GM18909 (cell line): Measurements from ENCODE around the gene FGD5.
A peak's percentile ranks its signal among the peaks of the same experiment; 100 is the strongest.

Experiments
- ATAC-seq: cut with Tn5 transposase; IDR thresholded peaks from one replicate; pipeline ENCODE4 v1.9.1; 2021; ENCODE audit warnings: mild to moderate bottlenecking; ENCODE audit not compliant: unreplicated experiment, poor library complexity

The FGD5 gene

DNA sequence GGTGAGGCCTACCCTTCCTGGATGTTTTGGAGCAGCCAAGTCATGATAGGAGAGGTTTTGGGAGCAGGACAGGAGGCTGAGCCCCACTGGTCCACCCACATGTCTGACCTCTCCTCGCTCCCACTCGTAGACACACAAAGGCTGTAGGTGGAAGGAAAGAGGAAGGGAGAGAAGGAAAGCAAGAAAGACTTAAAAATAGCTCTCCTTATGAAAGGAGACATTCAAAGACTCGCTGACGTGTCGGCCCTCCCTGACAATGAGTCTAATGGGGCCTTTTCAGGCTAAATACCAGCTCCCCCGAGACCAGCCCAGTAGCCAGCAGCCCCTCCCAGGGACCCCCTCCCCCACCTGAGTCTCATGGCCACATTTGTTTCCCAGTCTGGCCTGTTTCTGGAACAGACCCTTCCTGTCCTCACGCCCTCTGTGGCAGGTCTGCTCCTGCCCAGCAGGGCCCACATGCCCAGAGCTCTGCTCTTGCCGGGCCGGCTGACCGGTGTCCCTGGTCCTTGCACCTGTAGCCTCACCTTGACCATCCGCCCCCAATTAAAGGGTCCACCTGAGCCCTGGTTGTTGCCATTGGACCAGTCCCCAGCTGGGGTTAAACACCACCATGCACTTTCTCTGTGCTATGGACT, 49.3 kb downstream of the FGD5 start:
- no peak for ATAC-seq

DNA sequence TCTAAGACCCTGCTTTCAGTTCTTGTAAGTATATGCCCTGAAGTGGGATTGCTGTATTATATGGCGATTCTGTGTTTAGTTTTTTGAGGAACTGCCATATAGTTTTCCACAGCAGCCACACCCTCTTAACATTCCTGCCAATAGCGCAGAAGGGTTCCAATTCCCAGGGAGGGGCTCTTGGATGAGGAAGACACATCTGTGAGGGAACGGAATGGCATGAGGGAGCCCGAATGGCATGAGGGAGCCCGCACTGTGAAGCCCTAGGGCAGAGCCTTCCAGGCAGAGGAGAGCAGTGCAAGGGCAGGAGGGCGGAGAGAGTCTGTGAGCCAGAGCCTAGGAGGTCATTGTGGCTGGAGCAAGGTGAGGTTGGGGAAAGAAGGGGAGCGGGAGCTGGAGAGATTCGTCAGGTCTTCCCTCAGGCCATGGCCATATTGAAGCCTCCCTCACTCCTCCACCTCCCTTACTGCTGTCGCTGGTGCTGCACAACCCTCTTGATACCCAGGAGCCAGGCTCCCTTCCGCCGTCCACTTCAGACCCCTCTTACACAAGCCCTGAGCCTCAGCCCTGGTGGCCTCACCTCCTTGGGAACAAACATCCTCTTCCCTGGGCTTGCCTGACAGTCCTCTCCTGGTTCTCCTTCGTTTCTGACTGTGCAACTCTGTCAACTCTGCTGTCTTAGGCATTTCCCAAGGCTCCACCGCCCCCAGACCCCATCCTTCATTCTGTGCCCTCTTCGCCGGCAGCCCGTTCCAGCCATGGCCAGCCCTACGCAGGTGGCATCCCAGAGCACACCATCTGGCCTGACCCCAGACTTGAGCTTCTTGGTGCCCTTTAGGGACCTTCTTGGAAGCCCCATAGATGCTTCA, 51.4 kb downstream of the FGD5 start:
- ATAC-seq = no peak

DNA sequence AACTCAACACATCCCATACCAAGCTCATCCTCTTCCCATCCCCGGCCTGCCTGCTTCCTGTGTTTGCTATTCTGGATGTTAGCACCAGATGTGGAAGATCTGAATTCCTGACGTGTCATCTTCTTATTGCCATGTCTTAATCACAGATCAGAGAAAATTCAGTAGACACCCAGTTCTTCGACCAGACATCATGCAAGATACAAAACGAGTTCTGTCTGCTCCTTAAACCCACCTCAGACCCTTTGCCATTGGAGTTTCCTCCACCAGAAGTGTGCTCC, 52.0 kb downstream of the FGD5 start:
- ATAC-seq = no peak

DNA sequence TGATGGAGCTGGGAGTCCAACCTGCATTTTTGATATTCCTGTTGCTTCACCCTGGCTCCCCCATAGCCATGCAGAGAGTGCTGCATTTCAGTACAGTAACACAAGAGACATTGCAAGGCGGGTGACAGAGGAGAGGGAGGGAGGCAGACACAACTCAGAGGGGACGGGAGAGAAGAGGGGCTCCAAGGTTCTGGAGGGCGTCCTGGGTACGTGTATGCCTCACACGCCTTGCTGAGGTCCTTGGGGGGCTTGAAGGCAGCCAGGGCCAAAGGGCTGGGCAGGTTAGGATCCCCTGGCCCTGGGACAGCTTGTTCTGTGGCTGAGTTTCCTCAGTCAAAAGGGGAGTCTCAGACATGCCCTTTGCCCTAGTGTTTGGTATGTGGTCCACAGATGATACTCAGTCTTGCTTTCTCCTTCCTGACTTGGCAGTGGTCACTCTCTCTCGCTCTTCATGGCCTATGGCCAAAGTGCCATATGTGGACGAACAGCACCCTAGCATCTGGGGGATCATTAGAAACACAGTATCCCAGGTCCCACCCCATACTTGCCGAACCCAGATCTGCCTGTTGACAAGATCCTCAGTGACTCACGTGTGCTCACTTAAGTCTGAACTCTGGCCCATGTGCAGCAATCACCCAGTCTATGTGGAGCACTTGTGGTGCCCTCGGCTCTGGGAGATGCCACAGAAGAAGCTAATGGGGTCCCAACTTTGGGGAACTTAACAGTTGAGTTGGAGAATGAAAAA, 52.9 kb downstream of the FGD5 start:
- ATAC-seq = no peak

DNA sequence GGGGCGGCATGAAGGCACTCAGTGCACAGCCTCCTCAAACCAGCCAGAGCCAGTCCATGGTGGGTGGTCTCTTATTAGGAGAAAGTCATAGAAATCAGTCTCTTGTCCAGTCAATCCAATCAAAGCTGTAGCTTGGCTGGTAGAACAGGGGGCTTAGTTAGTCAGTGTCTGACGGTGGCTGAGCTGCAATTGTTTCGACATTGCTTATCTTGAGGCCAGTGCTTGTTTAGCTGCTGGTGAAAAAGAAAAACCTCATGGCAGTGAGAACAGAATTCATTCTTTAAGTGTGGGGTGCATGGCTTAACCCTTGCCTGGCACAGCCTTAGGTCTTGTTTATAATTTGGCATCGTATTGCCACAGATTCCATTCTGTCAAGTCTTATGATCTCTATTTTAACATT, 53.9 kb downstream of the FGD5 start:
- no peak for ATAC-seq

GRCh38 chr3:14874784-14875183, 56.0 kb downstream of the FGD5 start:
- no peak for ATAC-seq

DNA sequence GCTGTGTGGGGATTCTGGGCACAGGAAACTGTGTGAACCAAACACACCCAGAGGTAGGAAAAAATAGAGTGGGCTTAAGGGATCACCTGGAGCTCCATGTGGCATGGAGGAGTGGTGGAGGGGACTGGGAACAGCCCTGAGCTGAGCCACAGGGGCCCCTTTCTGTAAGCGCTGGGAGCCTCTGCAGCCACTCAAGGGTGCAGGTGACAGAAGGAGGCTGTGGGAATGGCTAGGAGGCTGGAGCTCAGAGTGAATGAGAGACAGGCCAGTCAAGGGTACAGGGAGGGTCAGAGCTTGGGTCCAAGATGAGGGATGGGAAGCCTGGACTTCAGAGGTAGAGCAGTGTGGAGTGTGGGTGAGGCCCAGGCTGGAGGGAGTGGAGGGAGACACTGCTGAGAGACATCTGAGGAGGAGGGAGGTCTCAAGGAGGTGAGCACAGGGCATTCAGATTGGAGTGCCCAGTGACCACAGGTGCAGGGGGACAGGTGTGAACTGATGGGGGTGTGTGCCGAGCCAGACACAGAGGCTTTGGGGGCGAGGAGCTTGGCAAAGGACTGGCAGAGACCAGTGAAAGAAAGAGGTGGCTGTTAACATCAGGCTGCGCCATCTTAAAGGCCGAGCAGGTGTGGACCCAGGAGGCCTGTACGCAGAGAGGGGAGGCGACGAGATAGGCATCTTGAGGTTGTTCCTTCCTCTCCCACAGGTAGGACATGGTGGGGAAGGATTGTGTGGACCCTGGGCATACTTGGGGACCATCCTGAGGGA, 56.8 kb downstream of the FGD5 start:
- ATAC-seq = no peak

GRCh38 chr3:14876921-14877333, 58.2 kb downstream of the FGD5 start:
- ATAC-seq = no peak

DNA sequence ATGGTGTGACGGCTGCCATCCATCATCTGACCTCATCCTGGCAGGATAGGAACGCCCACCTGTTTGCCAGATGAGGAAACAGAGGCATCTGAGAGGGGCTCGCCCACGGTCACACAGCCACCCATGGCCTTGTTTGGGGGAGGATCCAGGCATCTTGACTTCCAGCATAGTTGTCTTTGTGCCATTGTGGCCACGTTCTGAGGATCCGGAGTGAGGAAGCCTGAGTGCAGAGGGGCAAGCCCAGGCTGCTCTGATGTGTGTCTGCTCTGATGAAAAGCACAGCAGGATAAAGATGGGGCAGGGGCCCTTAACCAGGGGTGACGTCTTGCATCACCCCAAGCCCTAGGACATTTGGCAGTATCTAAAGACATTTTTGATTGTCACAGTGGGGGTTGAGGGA, 58.7 kb downstream of the FGD5 start:
- no peak for ATAC-seq

DNA sequence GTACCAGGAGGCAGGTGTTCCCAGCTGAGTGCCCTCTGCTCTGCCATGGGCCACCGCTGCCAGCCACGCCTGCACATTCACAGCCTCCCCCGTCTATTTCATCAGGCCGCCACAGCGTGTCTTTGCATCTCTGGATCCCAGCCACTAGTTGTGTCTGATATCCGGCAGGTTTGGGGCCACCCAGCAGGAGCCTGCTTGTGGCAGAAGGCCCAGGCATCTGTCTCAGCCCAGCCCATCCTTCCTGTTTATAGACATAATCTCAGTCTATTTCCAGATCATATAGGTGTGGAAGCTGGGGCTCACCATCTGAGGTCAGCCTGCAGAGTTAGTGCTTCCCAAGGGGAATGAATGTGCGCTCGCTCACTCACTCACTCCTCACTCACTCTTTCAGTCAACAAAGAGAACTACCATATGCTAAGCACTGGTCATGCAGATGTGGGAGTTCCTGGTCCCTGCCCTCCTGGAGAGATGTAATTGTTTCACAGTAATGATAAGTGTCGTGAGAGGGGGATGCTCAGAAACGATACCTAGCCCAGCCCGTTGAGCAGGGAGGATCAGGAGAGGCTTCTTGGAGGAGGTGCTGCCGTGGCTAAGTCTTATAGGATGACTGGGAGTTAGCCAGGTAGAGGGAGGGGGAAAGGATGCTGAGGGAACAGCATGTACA, 60.6 kb downstream of the FGD5 start:
- no peak for ATAC-seq

GRCh38 chr3:14880447-14881106, 61.8 kb downstream of the FGD5 start:
- no peak for ATAC-seq

GRCh38 chr3:14883226-14883625, 64.5 kb downstream of the FGD5 start:
- ATAC-seq = no peak

DNA sequence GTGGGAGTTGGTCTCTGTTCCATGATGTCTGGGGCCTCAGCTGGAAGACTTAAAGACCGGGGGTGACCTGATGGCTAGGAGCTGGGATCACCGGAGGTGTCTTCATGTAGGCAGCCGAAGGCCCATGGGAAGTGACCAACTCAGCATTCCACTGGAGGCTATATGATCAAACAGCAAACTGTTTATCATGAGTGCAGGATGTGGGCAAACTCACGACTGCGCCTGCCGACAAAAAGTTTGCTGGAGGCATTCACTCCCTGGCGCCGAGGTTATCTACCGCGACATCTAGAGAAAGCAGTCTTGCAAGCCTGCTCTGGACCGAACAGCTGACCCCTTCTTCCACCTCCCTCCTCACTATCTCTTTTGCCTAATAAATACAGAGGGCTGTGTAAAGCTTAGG, 65.9 kb downstream of the FGD5 start:
- no peak for ATAC-seq

DNA sequence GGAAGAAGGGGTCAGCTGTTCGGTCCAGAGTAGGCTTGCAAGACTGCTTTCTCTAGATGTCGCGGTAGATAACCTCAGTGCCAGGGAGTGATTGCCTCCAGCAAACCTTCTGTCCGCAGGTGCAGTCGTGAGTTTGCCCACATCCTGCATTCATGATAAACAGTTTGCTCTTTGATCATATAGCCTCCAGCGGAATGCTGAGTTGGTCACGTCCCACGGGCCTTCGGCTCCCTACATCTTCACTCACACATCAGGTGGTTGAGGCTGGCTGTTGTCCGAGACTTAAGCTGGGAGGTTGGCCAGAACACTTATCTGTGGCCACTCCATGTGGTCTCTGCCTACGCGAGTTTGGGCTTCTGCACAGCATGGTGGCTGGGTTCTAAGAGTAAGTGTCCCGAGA, 66.5 kb downstream of the FGD5 start:
- no peak for ATAC-seq

GRCh38 chr3:14886101-14886500, 67.3 kb downstream of the FGD5 start:
- ATAC-seq = no peak

GRCh38 chr3:14889205-14889604, 70.4 kb downstream of the FGD5 start:
- no peak for ATAC-seq

DNA sequence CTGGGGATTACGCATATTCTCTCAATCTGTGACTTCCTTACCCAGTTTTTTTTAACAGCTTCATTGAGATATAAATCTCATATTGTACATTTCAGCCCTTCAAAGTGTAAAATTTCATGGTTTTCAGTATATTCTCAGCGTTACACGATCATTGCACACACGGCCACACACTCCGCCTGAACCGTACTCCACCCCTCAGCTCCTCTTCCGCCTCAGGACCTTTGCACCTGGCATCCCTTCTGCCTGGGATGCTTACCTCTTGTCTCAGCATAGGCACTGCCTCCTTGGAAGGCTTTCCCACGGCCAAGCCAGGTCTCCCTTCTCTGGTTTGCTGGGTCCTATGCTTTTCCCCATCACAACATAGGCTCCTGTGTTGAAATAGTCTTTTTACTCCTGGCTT, 71.2 kb downstream of the FGD5 start:
- no peak for ATAC-seq

GRCh38 chr3:14890476-14890875, 71.7 kb downstream of the FGD5 start:
- peak; percentile 84 for ATAC-seq
